ENCODE data around the gene TSPYL2. TPM values are rescaled to one million over a fixed set of nuclear protein-coding genes. Genes with fewer than 3 reads are reported as not detected.

Gene TSPYL2
- total and polyA plus RNA-seq, 8 donors, result 11.8 to 134 (median 24.0) TPM

GRCh38 chrX:53088136-53088974 lies 6.2 kb downstream of the TSPYL2 start:
- DNase-seq (peak; percentile 79 to 92 (median 84)), ATAC-seq (peak; percentile 84 to 91 (median 88)), FAIRE-seq (peak; percentile 75)
- Histone ChIP-seq H3K9me3 (no peaks in the 10 kb centered on the region), H3K4me3 (peak overlapping the region in 2 of 4 donors; percentile 9 to 41), H3K4me1 (no peaks in the 10 kb centered on the region), H3K36me3 (no peaks in the 10 kb centered on the region), H3K27ac (peak overlapping the region; percentile 54 to 75 (median 69)), H3K27me3 (peaks cover 0 to 5% (median 0%) of the 10 kb centered on the region in 4 donors)
- WGBS, 2 donors, result 14 to 31% methylated on average over 49 to 51 of the region's 51 CpGs
- intact Hi-C loops (cut with DNase I), result no loop called here
- no peak for TF ChIP-seq CTCF (IDR thresholded peaks at IDR 0.05)

GRCh38 chrX:53089224-53089842 lies 7.2 kb downstream of the TSPYL2 start:
- DNase-seq, result peak in 3 of 6 donors; percentile 36 to 58 (median 50)
- no peaks in the 10 kb centered on the region for H3K36me3 ChIP-seq
- FAIRE-seq, result peak; percentile 97
- H3K27ac ChIP-seq, result peak overlapping the region; percentile 54 to 75 (median 69)
- intact Hi-C loops (cut with DNase I), result no loop called here
- ATAC-seq, result peak; percentile 22 to 56 (median 46)
- H3K9me3 ChIP-seq, result no peaks in the 10 kb centered on the region
- H3K27me3 ChIP-seq, result peaks cover 0 to 5% (median 0%) of the 10 kb centered on the region in 4 donors
- H3K4me1 ChIP-seq, result no peaks in the 10 kb centered on the region
- TF ChIP-seq CTCF (IDR thresholded peaks at IDR 0.05), result peak; percentile 65 to 78 (median 72)
- H3K4me3 ChIP-seq, result peak overlapping the region in 2 of 4 donors; percentile 9 to 41
- WGBS, 2 donors, result 9 to 18% methylated on average over 11 of the region's 11 CpGs

GRCh38 chrX:53089925-53090324 lies 7.8 kb downstream of the TSPYL2 start:
- intact Hi-C loops (cut with DNase I), result no loop called here
- no peak overlapping the region for H3K4me3 ChIP-seq
- FAIRE-seq, result no peak
- H3K9me3 ChIP-seq, result no peaks in the 10 kb centered on the region
- no peak for ATAC-seq
- WGBS, 2 donors, result 54 to 60% methylated on average over 2 of the region's 2 CpGs
- DNase-seq, result no peak
- peaks cover 0 to 5% (median 0%) of the 10 kb centered on the region in 4 donors for H3K27me3 ChIP-seq
- no peaks in the 10 kb centered on the region for H3K4me1 ChIP-seq
- H3K27ac ChIP-seq, result no peak overlapping the region
- no peaks in the 10 kb centered on the region for H3K36me3 ChIP-seq
- TF ChIP-seq CTCF (IDR thresholded peaks at IDR 0.05), result no peak

- FAIRE-seq (no peak), DNase-seq (no peak), ATAC-seq (no peak)
- no peak for TF ChIP-seq CTCF (IDR thresholded peaks at IDR 0.05)
- peaks cover 0 to 5% (median 0%) of the 10 kb centered on the region in 4 donors for H3K27me3 ChIP-seq
- H3K27ac ChIP-seq, result no peak overlapping the region
- intact Hi-C loops (cut with DNase I), result no loop called here
- no peaks in the 10 kb centered on the region for H3K9me3 ChIP-seq
- no peaks in the 10 kb centered on the region for H3K4me1 ChIP-seq
- no peak overlapping the region for H3K4me3 ChIP-seq
- WGBS, 2 donors, result 87 to 88% methylated on average over 2 of the region's 2 CpGs
- no peaks in the 10 kb centered on the region for H3K36me3 ChIP-seq
These were observed 9.2 kb downstream of the TSPYL2 start for GRCh38 chrX:53091354-53091753.
